CD14-positive monocyte (primary cell): Measurements from ENCODE around the gene SLC22A23. TPM values are rescaled to one million over a fixed set of nuclear protein-coding genes. Genes with fewer than 3 reads are reported as not detected.

Experiments
- DNase-seq, 3 donors: peaks; one replicate each; pipeline ENCODE4 v3.0.0-alpha.2; 2011 to 2022
- H2AFZ ChIP-seq: 2 replicates; pipeline ENCODE4 v1.6.0; 2012; ENCODE audit warnings: mild to moderate bottlenecking, low read depth, low read length, inconsistent platforms; ENCODE audit not compliant: insufficient read depth, poor library complexity, severe bottlenecking
- H3K27ac ChIP-seq, 2 donors: 1 replicate in 1 of 2; 2 replicates in 1 of 2; pipeline ENCODE4 v1.5.1; 2012 to 2013; ENCODE audit warnings: low read length in 2 of 2, control low read depth in 1 of 2, inconsistent platforms in 1 of 2, low read depth in 1 of 2, mild to moderate bottlenecking in 1 of 2
- H3K27me3 ChIP-seq, 2 donors: one replicate each; pipeline versions ENCODE4 v1.6.0 to v1.6.1; 2011 to 2013; ENCODE audit warnings: low read length in 2 of 2; ENCODE audit not compliant: control insufficient read depth in 2 of 2, insufficient read depth in 2 of 2
- H3K36me3 ChIP-seq, 2 donors: replicated peaks in 1 of 2; 1 replicate in 1 of 2; 2 replicates in 1 of 2; pipeline versions ENCODE4 v1.5.1 to v1.6.1; 2012 to 2013; ENCODE audit warnings: low read length in 2 of 2, control low read depth in 1 of 2, inconsistent platforms in 1 of 2, mild to moderate bottlenecking in 1 of 2; ENCODE audit not compliant: insufficient read depth in 2 of 2, control insufficient read depth in 1 of 2
- H3K4me1 ChIP-seq, 2 donors: 1 replicate in 1 of 2; 2 replicates in 1 of 2; pipeline versions ENCODE4 v1.5.1 to v1.6.1; 2012 to 2013; ENCODE audit warnings: low read length in 2 of 2, control low read depth in 1 of 2, inconsistent platforms in 1 of 2, mild to moderate bottlenecking in 1 of 2, moderate library complexity in 1 of 2; ENCODE audit not compliant: insufficient read depth in 2 of 2, control insufficient read depth in 1 of 2
- H3K4me2 ChIP-seq: replicated peaks from 2 replicates; pipeline ENCODE3; 2012; ENCODE audit warnings: low read length, moderate library complexity, mild to moderate bottlenecking; ENCODE audit not compliant: poor library complexity, severe bottlenecking; ENCODE audit errors: extremely low read depth
- H3K4me3 ChIP-seq, 3 experiments: fragments of 200-600 bp in 1 of 3; sonication (generic) in 1 of 3; replicated peaks in 1 of 3; 1 replicate in 2 of 3; 2 replicates in 1 of 3; pipeline ENCODE4 v1.5.1; 2011 to 2013; ENCODE audit warnings: low read length in 3 of 3, mild to moderate bottlenecking in 3 of 3, control low read depth in 2 of 3, low read depth in 2 of 3, inconsistent platforms in 1 of 3, moderate library complexity in 1 of 3
- H3K79me2 ChIP-seq: 2 replicates; pipeline ENCODE4 v1.6.0; 2012; ENCODE audit warnings: mild to moderate bottlenecking, control low read depth, inconsistent platforms, low read length, moderate library complexity; ENCODE audit not compliant: insufficient read depth
- H3K9ac ChIP-seq: 2 replicates; pipeline ENCODE4 v1.6.0; 2017; ENCODE audit warnings: low read length, mild to moderate bottlenecking; ENCODE audit not compliant: insufficient read depth, poor library complexity, severe bottlenecking
- H3K9me3 ChIP-seq, 2 donors: replicated peaks in 1 of 2; 1 replicate in 1 of 2; 2 replicates in 1 of 2; pipeline versions ENCODE4 v1.5.1 to v1.6.1; 2012 to 2013; ENCODE audit warnings: low read length in 2 of 2, control low read depth in 1 of 2; ENCODE audit not compliant: control insufficient read depth in 1 of 2, insufficient read depth in 1 of 2
- H4K20me1 ChIP-seq: 2 replicates; pipeline ENCODE4 v1.6.0; 2012; ENCODE audit warnings: mild to moderate bottlenecking, low read length, control low read depth, moderate library complexity; ENCODE audit not compliant: insufficient read depth
- H3K27ac Mint-ChIP-seq, 7 donors: one replicate each; pipeline ENCODE4 v1.8.0; 2020; ENCODE audit warnings: mild to moderate bottlenecking in 7 of 7, mixed read lengths in 7 of 7, moderate library complexity in 6 of 7, inconsistent platforms in 2 of 7
- H3K27me3 Mint-ChIP-seq, 3 donors: one replicate each; pipeline ENCODE4 v1.8.0; 2021 to 2022; ENCODE audit warnings: low read depth in 3 of 3, mild to moderate bottlenecking in 3 of 3, mixed read lengths in 3 of 3, moderate library complexity in 3 of 3, inconsistent platforms in 1 of 3
- H3K36me3 Mint-ChIP-seq, 2 donors: one replicate each; pipeline ENCODE4 v1.8.0; 2020; ENCODE audit warnings: mixed read lengths in 2 of 2, inconsistent platforms in 1 of 2, mild to moderate bottlenecking in 1 of 2
- H3K4me1 Mint-ChIP-seq: one replicate; pipeline ENCODE4 v1.8.0; 2020; ENCODE audit warnings: mild to moderate bottlenecking, mixed read lengths
- H3K4me3 Mint-ChIP-seq, 2 donors: one replicate each; pipeline ENCODE4 v1.8.0; 2020; ENCODE audit warnings: mild to moderate bottlenecking in 2 of 2, mixed read lengths in 2 of 2, moderate library complexity in 1 of 2
- H3K9me3 Mint-ChIP-seq, 7 donors: one replicate each; pipeline ENCODE4 v1.8.0; 2020 to 2022; ENCODE audit warnings: mixed read lengths in 7 of 7, mild to moderate bottlenecking in 6 of 7, moderate library complexity in 6 of 7, inconsistent platforms in 2 of 7
- WGBS: methylation state at CpG from one replicate; pipeline ENCODE4 v1.1.5; 2013; ENCODE audit warnings: missing lambda C conversion rate; ENCODE audit not compliant: insufficient coverage; 5-methylcytosine and 5-hydroxymethylcytosine counted together
- intact Hi-C, 2 donors: fragments of 100-400 bp; cut with micrococcal nuclease; formaldehyde crosslinking; loops; one replicate each; pipeline versions ENCODE4 v1.15.0 to v1.15.1; 2023
- polyA plus RNA-seq, 3 donors: library from polyadenylated mRNA; depleted of rRNA in 1 of 3; unstranded in 2 of 3; stranded (reverse) in 1 of 3; fragments of 300-500 nt in 2 of 3; fragments of >200 nt in 1 of 3; fragmentation: Illumina TruSeq in 2 of 3; gene quantifications; 1 replicate in 2 of 3; 2 replicates in 1 of 3; pipeline ENCODE4 v1.2.3, GENCODE V29; 2012 to 2021
- TF ChIP-seq, protein P1 (sequence below): fragments of 200-600 bp; IDR thresholded peaks from one replicate; pipeline ENCODE4 v1.8.0; 2022; ENCODE audit warnings: antibody characterized with exemption, mild to moderate bottlenecking

SLC22A23 gene
- polyA plus RNA-seq, 3 donors = 0.08 TPM; not detected in 2

DNA sequence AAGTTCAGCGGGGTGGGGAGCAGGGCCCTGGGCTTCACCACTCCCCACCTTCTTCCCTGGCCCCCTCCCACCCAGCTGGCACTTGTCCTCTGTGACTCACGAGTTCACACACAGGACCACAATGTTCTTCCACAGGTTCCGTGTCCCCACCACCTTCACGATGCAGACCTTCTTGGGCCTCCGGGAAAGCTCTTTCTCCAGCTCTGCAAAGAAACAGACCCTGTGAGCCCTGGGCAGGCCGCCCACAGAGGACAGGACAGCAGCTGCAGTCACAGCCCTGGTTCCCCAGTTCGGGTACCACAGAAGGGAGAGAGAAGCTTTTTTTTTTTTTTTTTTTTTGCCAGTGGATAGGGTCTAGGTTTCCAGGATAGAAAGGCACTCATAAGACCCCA, 167.2 kb downstream of the SLC22A23 start:
- Histone ChIP-seq H2AFZ (no peak overlapping the region), H3K4me2 (no peak overlapping the region), H4K20me1 (no peaks in the 10 kb centered on the region), H3K36me3 (no peaks in the 10 kb centered on the region), H3K9ac (no peak overlapping the region), H3K4me1 (no peaks in the 10 kb centered on the region), H3K9me3 (no peaks in the 10 kb centered on the region), H3K27ac (no peak overlapping the region), H3K4me3 (no peak overlapping the region), H3K79me2 (no peaks in the 10 kb centered on the region), H3K27me3 (no peaks in the 10 kb centered on the region)
- peak overlapping the region in 1 of 7 donors; percentile 61 for H3K27ac Mint-ChIP-seq
- H3K36me3 Mint-ChIP-seq = no peaks in the 10 kb centered on the region
- TF ChIP-seq, protein P1, sequence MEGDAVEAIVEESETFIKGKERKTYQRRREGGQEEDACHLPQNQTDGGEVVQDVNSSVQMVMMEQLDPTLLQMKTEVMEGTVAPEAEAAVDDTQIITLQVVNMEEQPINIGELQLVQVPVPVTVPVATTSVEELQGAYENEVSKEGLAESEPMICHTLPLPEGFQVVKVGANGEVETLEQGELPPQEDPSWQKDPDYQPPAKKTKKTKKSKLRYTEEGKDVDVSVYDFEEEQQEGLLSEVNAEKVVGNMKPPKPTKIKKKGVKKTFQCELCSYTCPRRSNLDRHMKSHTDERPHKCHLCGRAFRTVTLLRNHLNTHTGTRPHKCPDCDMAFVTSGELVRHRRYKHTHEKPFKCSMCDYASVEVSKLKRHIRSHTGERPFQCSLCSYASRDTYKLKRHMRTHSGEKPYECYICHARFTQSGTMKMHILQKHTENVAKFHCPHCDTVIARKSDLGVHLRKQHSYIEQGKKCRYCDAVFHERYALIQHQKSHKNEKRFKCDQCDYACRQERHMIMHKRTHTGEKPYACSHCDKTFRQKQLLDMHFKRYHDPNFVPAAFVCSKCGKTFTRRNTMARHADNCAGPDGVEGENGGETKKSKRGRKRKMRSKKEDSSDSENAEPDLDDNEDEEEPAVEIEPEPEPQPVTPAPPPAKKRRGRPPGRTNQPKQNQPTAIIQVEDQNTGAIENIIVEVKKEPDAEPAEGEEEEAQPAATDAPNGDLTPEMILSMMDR = no peak
- no peak overlapping the region for H3K4me3 Mint-ChIP-seq
- H3K9me3 Mint-ChIP-seq = peaks cover 0 to 1% (median 0%) of the 10 kb centered on the region in 7 donors
- H3K27me3 Mint-ChIP-seq = peaks cover 2 to 7% (median 5%) of the 10 kb centered on the region in 3 donors
- intact Hi-C loops = no loop called here
- DNase-seq = no peak
- H3K4me1 Mint-ChIP-seq = no peaks in the 10 kb centered on the region
- 93% methylated on average over 7 of the region's 7 CpGs for WGBS

DNA sequence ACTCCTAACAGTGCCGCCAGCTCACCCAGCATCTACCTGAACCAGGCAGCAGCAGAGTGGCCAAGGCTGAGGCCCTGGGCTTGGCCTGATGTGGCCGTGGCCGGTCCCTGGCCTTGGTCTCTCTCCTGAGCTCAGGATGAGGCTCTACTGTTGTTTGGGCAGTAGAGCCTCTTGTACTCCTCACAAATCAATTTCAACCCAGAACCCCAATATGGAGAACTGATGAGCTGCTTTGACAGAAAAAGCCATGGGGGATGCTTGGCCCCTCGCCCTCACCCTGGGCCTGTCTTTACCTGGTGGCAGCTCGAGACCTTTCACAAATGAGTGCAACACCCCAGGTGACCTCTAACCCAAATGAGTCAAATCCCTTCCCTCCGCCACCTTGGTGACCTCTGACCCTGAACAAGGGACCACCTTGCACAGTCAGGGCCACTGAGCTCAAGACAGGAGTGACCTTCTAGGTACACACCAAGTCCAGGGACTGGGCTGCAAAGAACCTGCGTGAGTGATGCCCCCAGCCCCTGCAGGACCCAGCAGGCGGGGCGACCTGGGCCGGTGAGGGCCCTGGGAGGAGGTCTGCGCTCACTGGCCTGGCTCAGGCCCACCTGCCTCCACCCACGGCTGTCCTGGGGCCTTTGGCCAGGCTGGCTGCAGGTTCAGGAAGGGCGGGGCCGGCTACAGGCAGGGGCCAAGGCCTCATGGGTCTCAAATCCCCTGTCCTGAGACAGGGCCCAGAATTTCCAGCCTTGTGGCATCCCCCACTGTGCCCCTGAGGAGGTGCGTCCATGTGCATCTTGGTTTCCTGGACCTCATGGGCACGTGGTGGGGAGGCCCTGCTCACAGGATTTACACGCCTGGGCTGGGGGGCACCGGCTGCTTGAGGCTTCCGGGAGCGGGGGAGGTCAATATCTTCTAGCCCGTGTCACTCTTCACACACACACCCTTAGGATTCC, 167.9 kb downstream of the SLC22A23 start:
- no peak overlapping the region for H3K4me2 ChIP-seq
- H3K36me3 ChIP-seq = no peaks in the 10 kb centered on the region
- no peaks in the 10 kb centered on the region for H3K36me3 Mint-ChIP-seq
- no peak overlapping the region for H3K27ac Mint-ChIP-seq
- H2AFZ ChIP-seq = no peak overlapping the region
- H3K27me3 Mint-ChIP-seq = peaks cover 2 to 7% (median 5%) of the 10 kb centered on the region in 3 donors
- no peak overlapping the region for H3K4me3 Mint-ChIP-seq
- no peaks in the 10 kb centered on the region for H3K9me3 ChIP-seq
- H3K4me3 ChIP-seq = no peak overlapping the region
- H3K9ac ChIP-seq = no peak overlapping the region
- TF ChIP-seq, protein P1 = no peak
- no peaks in the 10 kb centered on the region for H3K79me2 ChIP-seq
- H3K27me3 ChIP-seq = no peaks in the 10 kb centered on the region
- no peaks in the 10 kb centered on the region for H3K4me1 ChIP-seq
- intact Hi-C loops = no loop called here
- H3K9me3 Mint-ChIP-seq = peaks cover 0 to 1% (median 0%) of the 10 kb centered on the region in 7 donors
- no peaks in the 10 kb centered on the region for H4K20me1 ChIP-seq
- no peaks in the 10 kb centered on the region for H3K4me1 Mint-ChIP-seq
- DNase-seq = no peak
- 92% methylated on average over 20 of the region's 21 CpGs for WGBS
- H3K27ac ChIP-seq = no peak overlapping the region
